BLaER1 treated with 17β-estradiol and CSF1 and Interleukin-3, amounts not matched to agents 10 nM and 100 nM (cell line): ENCODE measurements around the gene AHSP.
"Not testable (repeated sequence)": the region's sequence is repeated elsewhere in the genome, so short reads cannot be mapped to it uniquely, and the experiment has no call there.

ENCODE experiments used
- H3K27ac ChIP-seq, 11 experiments: shearing (Covaris generic); formaldehyde crosslinking; 2 replicates each; pipeline ENCODE4 v1.8.1; 2022
- H3K27me3 ChIP-seq, 11 experiments: shearing (Covaris generic); formaldehyde crosslinking; 2 replicates each; pipeline ENCODE4 v1.8.1; 2022
- H3K36me3 ChIP-seq, 11 experiments: shearing (Covaris generic); formaldehyde crosslinking; 2 replicates each; pipeline ENCODE4 v1.8.1; 2022
- H3K4me1 ChIP-seq, 10 experiments: shearing (Covaris generic); formaldehyde crosslinking; 2 replicates each; pipeline ENCODE4 v1.8.1; 2022
- H3K4me2 ChIP-seq, 11 experiments: shearing (Covaris generic); formaldehyde crosslinking; 2 replicates each; pipeline ENCODE4 v1.8.1; 2022
- H3K4me3 ChIP-seq, 10 experiments: shearing (Covaris generic); formaldehyde crosslinking; 2 replicates each; pipeline ENCODE4 v1.8.1; 2022
- H3K9ac ChIP-seq, 11 experiments: shearing (Covaris generic); formaldehyde crosslinking; 2 replicates each; pipeline ENCODE4 v1.8.1; 2022
- H3K9me3 ChIP-seq, 11 experiments: shearing (Covaris generic); formaldehyde crosslinking; replicated peaks in 1 of 11; 2 replicates each; pipeline ENCODE4 v1.8.1; 2022
- H4K20me1 ChIP-seq, 11 experiments: shearing (Covaris generic); formaldehyde crosslinking; 2 replicates each; pipeline ENCODE4 v1.8.1; 2022
- Cebpa-rat ChIP-seq, 11 experiments: shearing (Covaris generic); IDR thresholded peaks; 2 replicates each; pipeline ENCODE4 v1.8.1; 2022

AHSP gene

DNA sequence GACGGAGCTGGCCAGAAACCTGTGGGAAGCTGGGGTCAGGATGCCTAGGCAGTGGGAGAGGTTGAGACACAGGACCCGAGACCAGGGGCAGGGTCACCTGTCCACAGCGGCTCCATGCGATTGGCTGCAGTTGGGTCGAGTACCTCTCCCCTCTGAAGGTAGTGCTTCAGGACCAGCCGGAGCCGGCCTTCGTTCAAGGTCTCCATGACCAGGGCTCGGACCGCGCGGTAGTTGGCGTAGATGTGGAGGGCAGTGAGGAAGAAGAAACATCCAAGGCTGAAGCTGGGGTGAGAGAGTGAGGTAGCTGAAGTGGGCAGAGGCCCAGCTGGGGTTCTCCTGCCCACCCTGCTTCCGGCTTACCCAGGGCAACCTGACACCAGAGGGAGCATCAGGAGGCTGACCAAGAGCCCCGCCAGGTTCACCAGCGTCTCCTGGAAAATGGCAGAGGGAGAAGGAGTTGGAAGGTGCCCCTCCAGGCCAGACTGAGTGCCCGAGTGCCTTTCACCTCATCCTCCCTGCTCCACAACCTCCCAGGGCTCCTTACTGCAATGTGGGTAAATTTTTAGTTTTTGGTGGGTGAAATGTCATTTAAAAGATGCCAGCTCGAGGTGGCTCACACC lies 34.1 kb upstream of the AHSP start:
- Histone ChIP-seq H3K4me2 (no peak overlapping the region), H3K9me3 (no peaks in the 10 kb centered on the region), H3K9ac (no peak overlapping the region), H3K4me3 (no peak overlapping the region), H3K4me1 (peaks cover under 1 to 19% (median 12%) of the 10 kb centered on the region in 10 experiments; a peak in 14 of 20 replicates), H3K27ac (no peak overlapping the region), H3K27me3 (no peaks in the 10 kb centered on the region; a peak in 1 of 22 replicates), H3K36me3 (peaks cover 70 to 94% (median 86%) of the 10 kb centered on the region in 11 experiments), H4K20me1 (peaks cover 0 to 47% (median 6%) of the 10 kb centered on the region in 11 experiments; a peak in 9 of 22 replicates)
- TF ChIP-seq Cebpa-rat (IDR thresholded peaks at IDR 0.05): no peak

GRCh38 chr16:31496670-31497069 lies 31.0 kb upstream of the AHSP start:
- Histone ChIP-seq H3K27ac (no peak overlapping the region), H3K4me2 (no peak overlapping the region), H3K4me3 (no peak overlapping the region), H3K9ac (no peak overlapping the region), H3K36me3 (peaks cover 89 to 100% (median 92%) of the 10 kb centered on the region in 11 experiments), H3K9me3 (no peaks in the 10 kb centered on the region), H3K4me1 (peaks cover 0 to 7% (median 0%) of the 10 kb centered on the region in 10 experiments; a peak in 2 of 20 replicates), H4K20me1 (peaks cover 0 to 18% (median 0%) of the 10 kb centered on the region in 11 experiments; a peak in 4 of 22 replicates), H3K27me3 (no peaks in the 10 kb centered on the region)
- no peak for TF ChIP-seq Cebpa-rat (IDR thresholded peaks at IDR 0.05)

DNA sequence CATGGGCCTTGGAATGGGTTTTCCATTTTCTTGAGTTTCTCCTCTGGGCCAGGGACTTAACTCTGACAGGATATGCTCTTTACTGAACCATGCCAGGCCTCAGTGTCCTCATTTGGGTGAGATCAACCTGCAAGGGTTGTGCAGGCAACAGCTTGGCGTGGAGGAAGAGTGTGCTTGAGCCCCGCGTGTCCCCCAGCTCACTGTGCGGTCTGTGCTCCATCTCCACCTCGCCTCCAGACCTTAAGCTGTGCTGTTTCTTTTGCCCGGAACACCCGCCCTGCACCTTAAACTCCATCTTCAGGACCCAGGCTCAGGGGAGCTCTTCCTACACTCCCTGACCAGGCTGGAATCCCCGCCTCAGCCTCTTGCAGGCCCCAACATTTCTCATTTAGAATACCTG lies 29.2 kb upstream of the AHSP start:
- H3K9me3 ChIP-seq: no peaks in the 10 kb centered on the region
- no peak overlapping the region for H3K4me2 ChIP-seq
- H3K9ac ChIP-seq: no peak overlapping the region
- H3K27ac ChIP-seq: no peak overlapping the region
- no peaks in the 10 kb centered on the region for H3K27me3 ChIP-seq
- H3K36me3 ChIP-seq: peaks cover 70 to 88% (median 74%) of the 10 kb centered on the region in 11 experiments
- peaks cover 0 to 10% (median 0%) of the 10 kb centered on the region in 11 experiments; a peak in 4 of 22 replicates for H4K20me1 ChIP-seq
- peaks cover under 1 to 16% (median 5%) of the 10 kb centered on the region in 10 experiments for H3K4me1 ChIP-seq
- no peak for TF ChIP-seq Cebpa-rat (IDR thresholded peaks at IDR 0.05)
- H3K4me3 ChIP-seq: no peak overlapping the region

GRCh38 chr16:31499928-31500327 lies 27.8 kb upstream of the AHSP start:
- Histone ChIP-seq H3K27ac (no peak overlapping the region), H4K20me1 (peaks cover 0 to 14% (median 2%) of the 10 kb centered on the region in 11 experiments; a peak in 6 of 22 replicates), H3K9me3 (no peaks in the 10 kb centered on the region), H3K4me3 (no peak overlapping the region), H3K27me3 (no peaks in the 10 kb centered on the region), H3K4me2 (no peak overlapping the region), H3K4me1 (peaks cover 15 to 30% (median 19%) of the 10 kb centered on the region in 10 experiments), H3K36me3 (peaks cover 57 to 82% (median 60%) of the 10 kb centered on the region in 11 experiments), H3K9ac (no peak overlapping the region)
- no peak for TF ChIP-seq Cebpa-rat (IDR thresholded peaks at IDR 0.05)

DNA sequence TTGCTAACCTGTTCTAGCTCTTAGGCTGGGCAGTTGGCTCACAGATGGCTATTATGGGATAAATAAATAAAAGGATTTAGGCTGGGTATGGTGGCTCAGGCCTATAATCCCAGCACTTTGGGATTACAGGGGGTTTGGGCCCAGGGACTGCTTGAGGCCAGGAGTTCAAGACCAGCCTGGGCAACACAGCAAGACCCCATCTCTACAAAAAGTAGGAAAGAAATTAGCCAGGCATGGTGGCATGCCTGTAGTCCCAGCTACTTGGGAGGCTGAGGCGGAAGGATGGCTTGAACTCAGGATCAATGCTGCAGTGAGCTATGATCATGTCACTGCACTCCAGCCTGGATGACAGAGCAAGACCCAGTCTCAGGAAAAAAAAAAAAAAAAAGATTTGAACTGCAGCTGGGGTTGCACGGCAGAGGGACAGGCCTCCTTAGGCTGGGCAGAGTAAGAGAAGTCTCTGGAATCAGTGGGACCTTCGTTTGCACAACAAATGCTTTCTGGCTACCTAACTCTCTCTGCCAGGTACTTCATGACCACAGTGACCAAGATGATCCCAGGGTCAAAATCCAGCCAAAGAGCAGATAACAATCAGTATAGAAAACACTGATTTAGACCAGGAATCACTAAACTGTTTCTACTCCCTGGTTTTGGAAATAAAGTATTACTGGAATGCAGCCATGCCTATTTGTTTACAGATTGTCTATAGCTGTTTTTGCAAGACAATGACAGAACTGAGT lies 26.3 kb upstream of the AHSP start:
- H3K27me3 ChIP-seq: no peaks in the 10 kb centered on the region
- peaks cover 30 to 42% (median 34%) of the 10 kb centered on the region in 10 experiments for H3K4me1 ChIP-seq
- H3K9ac ChIP-seq: no peak overlapping the region
- H3K9me3 ChIP-seq: no peaks in the 10 kb centered on the region
- H3K4me2 ChIP-seq: no peak overlapping the region
- TF ChIP-seq Cebpa-rat (IDR thresholded peaks at IDR 0.05): no peak
- H3K27ac ChIP-seq: no peak overlapping the region
- peaks cover 0 to 16% (median 6%) of the 10 kb centered on the region in 11 experiments; a peak in 7 of 22 replicates for H4K20me1 ChIP-seq
- H3K4me3 ChIP-seq: no peak overlapping the region
- H3K36me3 ChIP-seq: peaks cover 43 to 69% (median 48%) of the 10 kb centered on the region in 11 experiments

DNA sequence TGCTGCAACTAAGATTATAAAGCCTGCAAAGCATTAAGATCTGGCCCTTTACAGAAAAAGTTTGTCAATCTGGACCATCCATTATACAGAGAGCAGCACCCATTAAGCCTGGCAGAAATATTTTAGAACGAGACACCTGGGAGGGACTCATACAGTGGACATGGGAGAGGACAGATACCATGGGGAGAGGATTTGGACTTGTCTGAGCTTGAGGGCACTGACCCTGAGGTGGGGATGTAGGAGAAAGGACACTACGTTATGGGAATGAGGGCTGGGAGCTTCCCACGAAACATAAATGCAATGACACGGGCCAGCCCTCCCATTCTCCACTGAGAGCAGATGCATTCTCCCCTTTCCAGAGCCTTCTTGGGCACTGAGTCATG lies 25.7 kb upstream of the AHSP start:
- no peak for TF ChIP-seq Cebpa-rat (IDR thresholded peaks at IDR 0.05)
- no peaks in the 10 kb centered on the region for H3K9me3 ChIP-seq
- H3K27ac ChIP-seq: no peak overlapping the region
- no peaks in the 10 kb centered on the region for H3K27me3 ChIP-seq
- peaks cover 0 to 20% (median 6%) of the 10 kb centered on the region in 11 experiments; a peak in 8 of 22 replicates for H4K20me1 ChIP-seq
- no peak overlapping the region for H3K4me2 ChIP-seq
- H3K4me1 ChIP-seq: peaks cover 36 to 48% (median 39%) of the 10 kb centered on the region in 10 experiments
- peaks cover 37 to 63% (median 42%) of the 10 kb centered on the region in 11 experiments for H3K36me3 ChIP-seq
- H3K4me3 ChIP-seq: no peak overlapping the region
- no peak overlapping the region for H3K9ac ChIP-seq

- peaks cover 41 to 54% (median 46%) of the 10 kb centered on the region in 10 experiments for H3K4me1 ChIP-seq
- no peak overlapping the region for H3K4me3 ChIP-seq
- no peak overlapping the region for H3K27ac ChIP-seq
- peak overlapping the region in 6 of 11 experiments; percentile 4 to 98 (median 94); a peak in 6 of 22 replicates for H3K4me2 ChIP-seq
- no peak overlapping the region for H3K9ac ChIP-seq
- no peaks in the 10 kb centered on the region for H3K9me3 ChIP-seq
- TF ChIP-seq Cebpa-rat (IDR thresholded peaks at IDR 0.05): no peak
- peaks cover 0 to 27% (median 7%) of the 10 kb centered on the region in 11 experiments; a peak in 8 of 22 replicates for H4K20me1 ChIP-seq
- H3K36me3 ChIP-seq: peaks cover 28 to 53% (median 32%) of the 10 kb centered on the region in 11 experiments
- H3K27me3 ChIP-seq: no peaks in the 10 kb centered on the region
These were observed 24.7 kb upstream of the AHSP start for GRCh38 chr16:31502981-31503380.

DNA sequence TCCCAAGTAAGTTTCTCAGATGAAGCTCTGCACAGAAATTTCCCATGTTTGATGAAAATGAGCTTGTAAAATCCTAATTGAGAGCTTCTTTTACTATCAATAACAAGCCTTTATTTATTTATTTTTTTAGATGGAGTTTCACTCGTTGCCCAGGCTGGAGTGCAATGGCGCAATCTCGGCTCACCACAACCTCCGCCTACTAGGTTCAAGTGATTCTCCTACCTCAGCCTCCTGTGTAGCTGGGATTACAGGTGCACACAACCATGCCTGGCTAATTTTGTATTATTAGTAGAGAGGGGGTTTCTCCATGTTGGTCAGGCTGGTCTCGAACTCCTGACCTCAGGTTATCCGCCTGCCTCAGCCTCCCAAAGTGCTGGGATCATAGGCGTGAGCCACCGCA lies 24.1 kb upstream of the AHSP start:
- H3K9ac ChIP-seq: not testable (repeated sequence)
- H4K20me1 ChIP-seq: peaks cover 0 to 27% (median 7%) of the 10 kb centered on the region in 11 experiments; a peak in 8 of 22 replicates

GRCh38 chr16:31504159-31504558 lies 23.5 kb upstream of the AHSP start:
- peak overlapping the region; percentile 81 to 98 (median 95) for H3K4me2 ChIP-seq
- H3K9ac ChIP-seq: peak overlapping the region in 5 of 11 experiments; percentile 2 to 44 (median 27); a peak in 7 of 22 replicates
- no peaks in the 10 kb centered on the region for H3K9me3 ChIP-seq
- H4K20me1 ChIP-seq: peaks cover 0 to 27% (median 7%) of the 10 kb centered on the region in 11 experiments; a peak in 8 of 22 replicates
- H3K4me3 ChIP-seq: peak overlapping the region in 3 of 10 experiments; percentile 2 to 27 (median 18); a peak in 3 of 20 replicates
- peaks cover 44 to 60% (median 50%) of the 10 kb centered on the region in 10 experiments for H3K4me1 ChIP-seq
- H3K36me3 ChIP-seq: peaks cover 16 to 41% (median 20%) of the 10 kb centered on the region in 11 experiments
- H3K27me3 ChIP-seq: no peaks in the 10 kb centered on the region
- peak overlapping the region in 6 of 11 experiments; percentile 1 to 48 (median 25); a peak in 4 of 22 replicates for H3K27ac ChIP-seq
- no peak for TF ChIP-seq Cebpa-rat (IDR thresholded peaks at IDR 0.05)

More for the DNA sequence above, 24.1 kb upstream of the AHSP start:
- not testable (repeated sequence) for H3K9me3 ChIP-seq, H3K27me3 ChIP-seq
- Histone ChIP-seq H3K4me2 (peak overlapping the region; percentile 81 to 98 (median 95)), H3K4me3 (peak overlapping the region in 2 of 10 experiments; percentile 2 to 27; a peak in 2 of 20 replicates), H3K36me3 (peaks cover 22 to 47% (median 26%) of the 10 kb centered on the region in 11 experiments), H3K4me1 (peaks cover 41 to 54% (median 46%) of the 10 kb centered on the region in 10 experiments), H3K27ac (0 out of 22 replicates have a peak overlapping the region, but pooled peaks of 2 of the 11 experiments have one; percentile 13 to 48)
